CD14-positive monocyte (primary cell): Measurements from ENCODE around the gene PIK3R4. TPM values are rescaled to one million over a fixed set of nuclear protein-coding genes. Genes with fewer than 3 reads are reported as not detected.

Experiments used
- DNase-seq, 3 donors: peaks; one replicate each; pipeline ENCODE4 v3.0.0-alpha.2; 2011 to 2022
- H2AFZ ChIP-seq: 2 replicates; pipeline ENCODE4 v1.6.0; 2012; ENCODE audit warnings: mild to moderate bottlenecking, low read depth, low read length, inconsistent platforms; ENCODE audit not compliant: insufficient read depth, poor library complexity, severe bottlenecking
- H3K27ac ChIP-seq, 2 donors: 1 replicate in 1 of 2; 2 replicates in 1 of 2; pipeline ENCODE4 v1.5.1; 2012 to 2013; ENCODE audit warnings: low read length in 2 of 2, control low read depth in 1 of 2, inconsistent platforms in 1 of 2, low read depth in 1 of 2, mild to moderate bottlenecking in 1 of 2
- H3K27me3 ChIP-seq, 2 donors: one replicate each; pipeline versions ENCODE4 v1.6.0 to v1.6.1; 2011 to 2013; ENCODE audit warnings: low read length in 2 of 2; ENCODE audit not compliant: control insufficient read depth in 2 of 2, insufficient read depth in 2 of 2
- H3K36me3 ChIP-seq, 2 donors: replicated peaks in 1 of 2; 1 replicate in 1 of 2; 2 replicates in 1 of 2; pipeline versions ENCODE4 v1.5.1 to v1.6.1; 2012 to 2013; ENCODE audit warnings: low read length in 2 of 2, control low read depth in 1 of 2, inconsistent platforms in 1 of 2, mild to moderate bottlenecking in 1 of 2; ENCODE audit not compliant: insufficient read depth in 2 of 2, control insufficient read depth in 1 of 2
- H3K4me1 ChIP-seq, 2 donors: 1 replicate in 1 of 2; 2 replicates in 1 of 2; pipeline versions ENCODE4 v1.5.1 to v1.6.1; 2012 to 2013; ENCODE audit warnings: low read length in 2 of 2, control low read depth in 1 of 2, inconsistent platforms in 1 of 2, mild to moderate bottlenecking in 1 of 2, moderate library complexity in 1 of 2; ENCODE audit not compliant: insufficient read depth in 2 of 2, control insufficient read depth in 1 of 2
- H3K4me2 ChIP-seq: replicated peaks from 2 replicates; pipeline ENCODE3; 2012; ENCODE audit warnings: low read length, moderate library complexity, mild to moderate bottlenecking; ENCODE audit not compliant: poor library complexity, severe bottlenecking; ENCODE audit errors: extremely low read depth
- H3K4me3 ChIP-seq, 3 experiments: fragments of 200-600 bp in 1 of 3; sonication (generic) in 1 of 3; replicated peaks in 1 of 3; 1 replicate in 2 of 3; 2 replicates in 1 of 3; pipeline ENCODE4 v1.5.1; 2011 to 2013; ENCODE audit warnings: low read length in 3 of 3, mild to moderate bottlenecking in 3 of 3, control low read depth in 2 of 3, low read depth in 2 of 3, inconsistent platforms in 1 of 3, moderate library complexity in 1 of 3
- H3K79me2 ChIP-seq: 2 replicates; pipeline ENCODE4 v1.6.0; 2012; ENCODE audit warnings: mild to moderate bottlenecking, control low read depth, inconsistent platforms, low read length, moderate library complexity; ENCODE audit not compliant: insufficient read depth
- H3K9ac ChIP-seq: 2 replicates; pipeline ENCODE4 v1.6.0; 2017; ENCODE audit warnings: low read length, mild to moderate bottlenecking; ENCODE audit not compliant: insufficient read depth, poor library complexity, severe bottlenecking
- H3K9me3 ChIP-seq, 2 donors: replicated peaks in 1 of 2; 1 replicate in 1 of 2; 2 replicates in 1 of 2; pipeline versions ENCODE4 v1.5.1 to v1.6.1; 2012 to 2013; ENCODE audit warnings: low read length in 2 of 2, control low read depth in 1 of 2; ENCODE audit not compliant: control insufficient read depth in 1 of 2, insufficient read depth in 1 of 2
- H4K20me1 ChIP-seq: 2 replicates; pipeline ENCODE4 v1.6.0; 2012; ENCODE audit warnings: mild to moderate bottlenecking, low read length, control low read depth, moderate library complexity; ENCODE audit not compliant: insufficient read depth
- H3K27ac Mint-ChIP-seq, 7 donors: one replicate each; pipeline ENCODE4 v1.8.0; 2020; ENCODE audit warnings: mild to moderate bottlenecking in 7 of 7, mixed read lengths in 7 of 7, moderate library complexity in 6 of 7, inconsistent platforms in 2 of 7
- H3K27me3 Mint-ChIP-seq, 3 donors: one replicate each; pipeline ENCODE4 v1.8.0; 2021 to 2022; ENCODE audit warnings: low read depth in 3 of 3, mild to moderate bottlenecking in 3 of 3, mixed read lengths in 3 of 3, moderate library complexity in 3 of 3, inconsistent platforms in 1 of 3
- H3K36me3 Mint-ChIP-seq, 2 donors: one replicate each; pipeline ENCODE4 v1.8.0; 2020; ENCODE audit warnings: mixed read lengths in 2 of 2, inconsistent platforms in 1 of 2, mild to moderate bottlenecking in 1 of 2
- H3K4me1 Mint-ChIP-seq: one replicate; pipeline ENCODE4 v1.8.0; 2020; ENCODE audit warnings: mild to moderate bottlenecking, mixed read lengths
- H3K4me3 Mint-ChIP-seq, 2 donors: one replicate each; pipeline ENCODE4 v1.8.0; 2020; ENCODE audit warnings: mild to moderate bottlenecking in 2 of 2, mixed read lengths in 2 of 2, moderate library complexity in 1 of 2
- H3K9me3 Mint-ChIP-seq, 7 donors: one replicate each; pipeline ENCODE4 v1.8.0; 2020 to 2022; ENCODE audit warnings: mixed read lengths in 7 of 7, mild to moderate bottlenecking in 6 of 7, moderate library complexity in 6 of 7, inconsistent platforms in 2 of 7
- WGBS: methylation state at CpG from one replicate; pipeline ENCODE4 v1.1.5; 2013; ENCODE audit warnings: missing lambda C conversion rate; ENCODE audit not compliant: insufficient coverage; 5-methylcytosine and 5-hydroxymethylcytosine counted together
- intact Hi-C, 2 donors: fragments of 100-400 bp; cut with micrococcal nuclease; formaldehyde crosslinking; loops; one replicate each; pipeline versions ENCODE4 v1.15.0 to v1.15.1; 2023
- polyA plus RNA-seq, 3 donors: library from polyadenylated mRNA; depleted of rRNA in 1 of 3; unstranded in 2 of 3; stranded (reverse) in 1 of 3; fragments of 300-500 nt in 2 of 3; fragments of >200 nt in 1 of 3; fragmentation: Illumina TruSeq in 2 of 3; gene quantifications; 1 replicate in 2 of 3; 2 replicates in 1 of 3; pipeline ENCODE4 v1.2.3, GENCODE V29; 2012 to 2021
- TF ChIP-seq, protein P1 (sequence below): fragments of 200-600 bp; IDR thresholded peaks from one replicate; pipeline ENCODE4 v1.8.0; 2022; ENCODE audit warnings: antibody characterized with exemption, mild to moderate bottlenecking

The PIK3R4 gene
- polyA plus RNA-seq, 3 donors, result 6.5 to 18.7 (median 10.1) TPM

GRCh38 chr3:130644628-130645253 lies 101.9 kb downstream of the PIK3R4 start:
- Mint-ChIP-seq H3K27me3 (peaks cover 0 to 3% (median 2%) of the 10 kb centered on the region in 3 donors), H3K27ac (no peak overlapping the region), H3K36me3 (no peaks in the 10 kb centered on the region), H3K4me1 (no peaks in the 10 kb centered on the region), H3K4me3 (no peak overlapping the region), H3K9me3 (no peaks in the 10 kb centered on the region)
- Histone ChIP-seq H4K20me1 (no peaks in the 10 kb centered on the region), H2AFZ (no peak overlapping the region), H3K4me2 (no peak overlapping the region), H3K27me3 (no peaks in the 10 kb centered on the region), H3K79me2 (no peaks in the 10 kb centered on the region), H3K9me3 (no peaks in the 10 kb centered on the region), H3K4me3 (no peak overlapping the region), H3K9ac (no peak overlapping the region), H3K27ac (no peak overlapping the region), H3K36me3 (no peaks in the 10 kb centered on the region), H3K4me1 (no peaks in the 10 kb centered on the region)
- intact Hi-C loops, result no loop called here
- WGBS, result 83% methylated on average over 1 of the region's 4 CpGs
- TF ChIP-seq, protein P1, sequence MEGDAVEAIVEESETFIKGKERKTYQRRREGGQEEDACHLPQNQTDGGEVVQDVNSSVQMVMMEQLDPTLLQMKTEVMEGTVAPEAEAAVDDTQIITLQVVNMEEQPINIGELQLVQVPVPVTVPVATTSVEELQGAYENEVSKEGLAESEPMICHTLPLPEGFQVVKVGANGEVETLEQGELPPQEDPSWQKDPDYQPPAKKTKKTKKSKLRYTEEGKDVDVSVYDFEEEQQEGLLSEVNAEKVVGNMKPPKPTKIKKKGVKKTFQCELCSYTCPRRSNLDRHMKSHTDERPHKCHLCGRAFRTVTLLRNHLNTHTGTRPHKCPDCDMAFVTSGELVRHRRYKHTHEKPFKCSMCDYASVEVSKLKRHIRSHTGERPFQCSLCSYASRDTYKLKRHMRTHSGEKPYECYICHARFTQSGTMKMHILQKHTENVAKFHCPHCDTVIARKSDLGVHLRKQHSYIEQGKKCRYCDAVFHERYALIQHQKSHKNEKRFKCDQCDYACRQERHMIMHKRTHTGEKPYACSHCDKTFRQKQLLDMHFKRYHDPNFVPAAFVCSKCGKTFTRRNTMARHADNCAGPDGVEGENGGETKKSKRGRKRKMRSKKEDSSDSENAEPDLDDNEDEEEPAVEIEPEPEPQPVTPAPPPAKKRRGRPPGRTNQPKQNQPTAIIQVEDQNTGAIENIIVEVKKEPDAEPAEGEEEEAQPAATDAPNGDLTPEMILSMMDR, result no peak
- DNase-seq, result no peak

DNA sequence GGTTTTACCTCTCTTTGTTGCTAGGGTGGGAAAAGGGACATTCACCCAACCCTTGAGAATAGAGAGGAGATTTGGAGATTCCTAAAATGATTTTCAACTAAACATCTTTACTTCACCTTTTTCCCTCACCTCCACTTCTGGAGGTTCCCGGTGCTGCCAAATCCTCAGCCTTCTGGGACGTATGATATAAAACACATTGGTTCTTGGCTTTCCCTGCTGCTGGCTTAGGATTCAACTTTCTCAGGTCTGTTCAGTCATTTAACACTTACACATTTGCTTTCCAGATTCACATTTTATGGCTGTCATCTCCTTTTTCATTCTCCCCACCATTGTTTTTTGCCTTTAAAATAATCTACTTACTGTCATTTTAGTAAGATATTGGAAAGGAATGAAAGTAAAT lies 106.6 kb downstream of the PIK3R4 start:
- TF ChIP-seq, protein P1, result no peak
- intact Hi-C loops, result no loop called here
- H3K27me3 ChIP-seq, result no peaks in the 10 kb centered on the region
- no peak overlapping the region for H3K4me3 ChIP-seq
- no peak overlapping the region for H2AFZ ChIP-seq
- H3K36me3 ChIP-seq, result no peaks in the 10 kb centered on the region
- H3K9me3 Mint-ChIP-seq, result peaks cover 0 to 2% (median 0%) of the 10 kb centered on the region in 7 donors
- no peaks in the 10 kb centered on the region for H3K4me1 ChIP-seq
- no peaks in the 10 kb centered on the region for H3K36me3 Mint-ChIP-seq
- WGBS, result 100% methylated on average over 2 of the region's 2 CpGs
- H3K79me2 ChIP-seq, result no peaks in the 10 kb centered on the region
- H3K4me3 Mint-ChIP-seq, result no peak overlapping the region
- H3K4me2 ChIP-seq, result no peak overlapping the region
- H4K20me1 ChIP-seq, result no peaks in the 10 kb centered on the region
- no peak overlapping the region for H3K27ac Mint-ChIP-seq
- H3K4me1 Mint-ChIP-seq, result no peaks in the 10 kb centered on the region
- peaks cover 0 to 4% (median 0%) of the 10 kb centered on the region in 3 donors for H3K27me3 Mint-ChIP-seq
- no peak overlapping the region for H3K9ac ChIP-seq
- DNase-seq, result no peak
- no peaks in the 10 kb centered on the region for H3K9me3 ChIP-seq
- no peak overlapping the region for H3K27ac ChIP-seq
